Transverse colon (tissue), 4 donors: ENCODE data around the gene RDH16. TPM values are rescaled to one million over a fixed set of nuclear protein-coding genes. Genes with fewer than 3 reads are reported as not detected.

Experiments used
- DNase-seq: peaks from one replicate; pipeline ENCODE4 v3.0.0-alpha.2; 2019
- H3K27ac ChIP-seq, 4 donors: fragments of 200-600 bp; sonication (generic); 2 replicates each; pipeline ENCODE4 v1.5.1; 2016 to 2018; ENCODE audit warnings: inconsistent platforms in 4 of 4
- H3K27me3 ChIP-seq: fragments of 200-600 bp; sonication (generic); 2 replicates; pipeline ENCODE4 v1.5.1; 2017; ENCODE audit warnings: inconsistent platforms
- H3K36me3 ChIP-seq, 4 donors: fragments of 200-600 bp; sonication (generic); 2 replicates each; pipeline ENCODE4 v1.5.1; 2017 to 2019; ENCODE audit warnings: inconsistent platforms in 4 of 4
- H3K4me1 ChIP-seq, 4 donors: fragments of 200-600 bp; sonication (generic); 2 replicates each; pipeline ENCODE4 v1.5.1; 2017 to 2020; ENCODE audit warnings: inconsistent platforms in 4 of 4
- H3K4me3 ChIP-seq, 4 donors: fragments of 200-600 bp; sonication (generic); 1 replicate in 1 of 4; 2 replicates in 3 of 4; pipeline versions ENCODE4 v1.5.1 to v1.6.1; 2017 to 2019; ENCODE audit warnings: inconsistent platforms in 4 of 4
- H3K9me3 ChIP-seq, 2 donors: fragments of 200-600 bp; sonication (generic); 2 replicates each; pipeline ENCODE4 v1.5.1; 2017 to 2019; ENCODE audit warnings: inconsistent platforms in 2 of 2
- CTCF ChIP-seq, 5 experiments: fragments of 200-600 bp in 3 of 5; fragments of 450-650 bp in 2 of 5; sonication (generic) in 3 of 5; IDR thresholded peaks; 1 replicate in 2 of 5; 2 replicates in 3 of 5; pipeline ENCODE4 v1.5.1; 2016 to 2017; ENCODE audit warnings: antibody characterized with exemption in 5 of 5, inconsistent platforms in 3 of 5, mild to moderate bottlenecking in 2 of 5, moderate library complexity in 1 of 5
- EP300 ChIP-seq: sonication (generic); formaldehyde crosslinking; IDR thresholded peaks from one replicate; pipeline ENCODE4 v1.6.1; 2017; ENCODE audit warnings: antibody characterized with exemption, low read depth
- POLR2A ChIP-seq: fragments of 450-650 bp; IDR thresholded peaks from one replicate; pipeline ENCODE4 v1.6.1; 2016; ENCODE audit warnings: antibody characterized with exemption, mild to moderate bottlenecking, moderate library complexity
- POLR2AphosphoS5 ChIP-seq, 3 donors: sonication (generic); formaldehyde crosslinking; IDR thresholded peaks; one replicate each; pipeline ENCODE4 v1.6.1; 2016; ENCODE audit warnings: antibody characterized with exemption in 3 of 3
- WGBS, 2 donors: methylation state at CpG; one replicate each; pipeline ENCODE4 v1.1.5; 2018; ENCODE audit warnings: low coverage in 1 of 2; 5-methylcytosine and 5-hydroxymethylcytosine counted together
- in situ Hi-C, 4 donors: fragments of 200-750 bp; cut with MboI; loops; one replicate each; pipeline versions ENCODE4 v1.15.0 to v1.15.1; 2017; ENCODE audit warnings: low sequenced_read_pairs in 3 of 4, low pct_ligation_motif_present in 1 of 4, low pct_unique_long_range_greater_than_20kb in 1 of 4
- intact Hi-C: fragments of 100-400 bp; cut with DNase I; formaldehyde crosslinking; loops from one replicate; pipeline ENCODE4 v1.15.1; 2023; ENCODE audit warnings: low total_unique reads
- total RNA-seq, 4 donors: library from RNA; depleted of rRNA; stranded (reverse); fragments of >200 nt; gene quantifications; one replicate each; pipeline ENCODE4 v1.1.0, GENCODE V29; 2016

RDH16 gene, protein sequence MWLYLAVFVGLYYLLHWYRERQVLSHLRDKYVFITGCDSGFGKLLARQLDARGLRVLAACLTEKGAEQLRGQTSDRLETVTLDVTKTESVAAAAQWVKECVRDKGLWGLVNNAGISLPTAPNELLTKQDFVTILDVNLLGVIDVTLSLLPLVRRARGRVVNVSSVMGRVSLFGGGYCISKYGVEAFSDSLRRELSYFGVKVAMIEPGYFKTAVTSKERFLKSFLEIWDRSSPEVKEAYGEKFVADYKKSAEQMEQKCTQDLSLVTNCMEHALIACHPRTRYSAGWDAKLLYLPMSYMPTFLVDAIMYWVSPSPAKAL
- total RNA-seq, result under 1 TPM in 2 of 4 donors, not detected in 2; 0.48 to 0.55 TPM

- TF ChIP-seq EP300 (no peak), CTCF (IDR thresholded peaks at IDR 0.05) (no peak)
- Histone ChIP-seq H3K4me1 (peaks cover 0 to 7% (median 0%) of the 10 kb centered on the region in 4 donors), H3K4me3 (no peak within 1 kb of the TSS), H3K9me3 (peaks cover 0 to 6% of the 10 kb centered on the region in 2 donors), H3K27me3 (no peaks in the 10 kb centered on the region), H3K36me3 (no peaks in the 10 kb centered on the region), H3K27ac (no peak within 1 kb of the TSS)
- in situ Hi-C loops, result no loop called here
- intact Hi-C loops, result no loop called here
- 61% methylated on average over 10 of the region's 10 CpGs; no CpG with 5 or more reads in 1 of the 2 donors for WGBS, 2 donors
- DNase-seq, result no peak
These were observed at the start of gene RDH16 for GRCh38 chr12:56957229-56958052. RDH16 (minus strand) TSS chr12:56957608; CDS start chr12:56957462, 146 bp downstream.

- Histone ChIP-seq H3K27me3 (no peaks in the 10 kb centered on the region), H3K4me3 (peak overlapping the region in 2 of 4 donors; percentile 77 to 86), H3K9me3 (no peaks in the 10 kb centered on the region), H3K36me3 (peaks cover 0 to 9% (median 4%) of the 10 kb centered on the region in 4 donors), H3K27ac (peak overlapping the region; percentile 24 to 86 (median 78)), H3K4me1 (peaks cover 9 to 33% (median 25%) of the 10 kb centered on the region in 4 donors)
- TF ChIP-seq POLR2AphosphoS5 (IDR thresholded peaks at IDR 0.05), result no peak
- no peak for TF ChIP-seq EP300
- no peak for TF ChIP-seq POLR2A
- TF ChIP-seq CTCF (IDR thresholded peaks at IDR 0.05), result no peak
- in situ Hi-C loops (loop anchor here in 2 of 4 donors (10.0 kb wide), 2 partner anchors 48 to 58 kb away; partner anchors contain the start of gene MYO1A (in 1 of the 2)), intact Hi-C loops (loop anchor here (2.0 to 10.0 kb wide), 2 partner anchors 56 to 178 kb away; no protein-coding TSS in a partner anchor)
- WGBS, 2 donors, result 50 to 58% methylated on average over 2 to 10 of the region's 10 CpGs
- DNase-seq, result no peak
These were observed 49.5 kb upstream of the RDH16 start for GRCh38 chr12:57006809-57007475.

- in situ Hi-C loops, result loop anchor here in 2 of 4 donors (10.0 kb wide), 2 partner anchors 49 to 59 kb away; partner anchors contain the start of gene MYO1A (in 1 of the 2)
- 0% methylated on average over 48 of the region's 94 CpGs; no CpG with 5 or more reads in 1 of the 2 donors for WGBS, 2 donors
- intact Hi-C loops, result loop anchor here (2.0 to 10.0 kb wide), 2 partner anchors 57 to 179 kb away; no protein-coding TSS in a partner anchor
These were observed 48.8 kb upstream of the RDH16 start, which contains the start of gene ZBTB39 for GRCh38 chr12:57005980-57006808. ZBTB39 (minus strand) TSS chr12:57006546; CDS start chr12:57004917, 1,629 bp downstream.

More at GRCh38 chr12:57005980-57006808, 48.8 kb upstream of the RDH16 start, which contains the start of gene ZBTB39:
- Histone ChIP-seq H3K9me3 (no peaks in the 10 kb centered on the region), H3K4me1 (peaks cover 14 to 41% (median 32%) of the 10 kb centered on the region in 4 donors), H3K27ac (peak within 1 kb of the TSS; percentile 82 to 89 (median 86)), H3K27me3 (no peaks in the 10 kb centered on the region), H3K4me3 (peak within 1 kb of the TSS; percentile 72 to 100 (median 82)), H3K36me3 (peaks cover 0 to 9% (median 4%) of the 10 kb centered on the region in 4 donors)
- DNase-seq, result peak; percentile 65
- TF ChIP-seq CTCF (IDR thresholded peaks at IDR 0.05), result peak; percentile 31 to 51 (median 34)
- TF ChIP-seq POLR2AphosphoS5 (IDR thresholded peaks at IDR 0.05), result no peak
